Measurements from ENCODE around the gene ANKK1.

The ANKK1 gene

DNA sequence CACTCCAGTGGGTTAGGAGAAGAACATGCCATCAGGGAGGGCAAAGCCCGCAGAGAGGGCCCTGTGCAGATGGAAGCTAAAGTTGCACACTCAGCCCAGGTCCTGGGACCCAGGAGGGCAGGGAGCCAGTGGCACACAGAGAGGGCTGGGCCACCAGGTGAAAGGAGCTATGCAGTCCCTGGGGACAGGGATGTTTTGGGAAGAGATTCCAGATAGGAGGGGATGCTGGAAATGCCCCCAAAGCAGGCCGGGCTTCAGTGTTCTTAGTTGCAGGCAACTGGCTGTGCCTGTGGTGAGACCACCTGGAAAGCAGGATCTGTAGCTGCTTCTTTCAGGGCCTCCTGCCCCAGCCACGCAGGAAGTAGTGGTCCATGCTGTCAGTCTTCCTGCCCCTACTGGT, 19.6 kb downstream of the ANKK1 start:
- in situ Hi-C loops (cut with HindIII; ENCODE audit: low sequenced_read_pairs): no loop called here

DNA sequence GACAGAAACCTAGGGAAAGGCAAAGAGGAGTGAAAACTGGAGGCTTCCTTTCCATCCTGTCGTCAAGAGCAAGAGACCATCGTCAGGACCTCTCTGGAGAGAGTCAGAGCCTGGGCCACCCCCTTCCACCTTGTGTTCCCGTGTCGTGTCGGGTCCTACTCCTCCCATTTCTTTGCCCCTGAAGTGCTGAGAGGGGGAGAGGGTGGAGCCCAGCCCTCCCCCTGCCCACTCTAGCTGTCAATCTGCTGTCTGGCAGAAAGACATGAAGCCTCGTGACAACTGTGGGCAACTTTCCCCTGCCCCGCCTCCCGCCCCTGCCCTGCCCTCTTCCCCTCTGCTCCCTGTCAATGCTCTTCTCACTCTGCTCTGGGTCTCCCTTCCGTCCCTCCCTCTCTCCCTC, 20.6 kb downstream of the ANKK1 start:
- in situ Hi-C loops (cut with HindIII; ENCODE audit: low sequenced_read_pairs): no loop called here

DNA sequence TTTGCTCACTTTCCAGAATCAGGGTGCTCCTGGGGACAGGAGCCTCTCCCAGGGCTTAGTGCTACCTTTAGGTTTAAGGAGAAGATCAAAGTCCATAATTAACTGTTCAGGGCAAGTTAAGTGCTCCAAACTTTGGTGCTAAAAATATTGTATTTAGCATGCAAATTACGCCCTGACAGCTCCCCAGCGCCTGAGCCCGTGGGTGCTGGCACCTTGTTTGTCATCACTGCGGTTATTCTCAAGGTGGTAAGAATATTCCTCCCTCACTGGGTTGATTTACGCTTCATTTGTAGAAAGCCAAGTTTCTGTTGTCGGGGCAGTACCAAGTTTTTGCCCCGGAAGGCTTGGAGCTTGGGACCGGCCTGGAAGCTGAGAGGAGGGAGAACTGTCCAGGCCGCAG, 21.3 kb downstream of the ANKK1 start:
- in situ Hi-C loops (cut with HindIII; ENCODE audit: low sequenced_read_pairs): no loop called here

DNA sequence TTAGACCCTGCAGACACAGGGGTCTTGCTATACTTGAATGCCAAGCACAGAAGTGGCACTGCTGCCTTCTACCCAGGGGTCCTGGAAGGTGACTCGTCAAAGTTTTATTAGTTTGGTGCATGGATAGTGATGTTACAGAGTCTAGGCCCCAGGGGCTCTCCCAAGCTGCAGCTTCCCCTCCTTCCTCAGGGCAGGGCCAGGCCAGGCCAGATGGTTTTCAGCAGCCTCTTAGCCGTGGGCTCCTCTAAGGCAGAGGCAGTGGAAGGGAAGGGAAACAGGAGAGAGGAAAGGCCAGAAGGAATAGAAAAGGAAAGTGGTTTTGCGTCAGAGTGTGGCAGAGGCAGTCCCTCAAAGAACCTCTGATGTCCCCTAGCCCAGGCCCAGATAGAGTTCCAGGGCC, 21.9 kb downstream of the ANKK1 start:
- in situ Hi-C loops (cut with HindIII; ENCODE audit: low sequenced_read_pairs): no loop called here

DNA sequence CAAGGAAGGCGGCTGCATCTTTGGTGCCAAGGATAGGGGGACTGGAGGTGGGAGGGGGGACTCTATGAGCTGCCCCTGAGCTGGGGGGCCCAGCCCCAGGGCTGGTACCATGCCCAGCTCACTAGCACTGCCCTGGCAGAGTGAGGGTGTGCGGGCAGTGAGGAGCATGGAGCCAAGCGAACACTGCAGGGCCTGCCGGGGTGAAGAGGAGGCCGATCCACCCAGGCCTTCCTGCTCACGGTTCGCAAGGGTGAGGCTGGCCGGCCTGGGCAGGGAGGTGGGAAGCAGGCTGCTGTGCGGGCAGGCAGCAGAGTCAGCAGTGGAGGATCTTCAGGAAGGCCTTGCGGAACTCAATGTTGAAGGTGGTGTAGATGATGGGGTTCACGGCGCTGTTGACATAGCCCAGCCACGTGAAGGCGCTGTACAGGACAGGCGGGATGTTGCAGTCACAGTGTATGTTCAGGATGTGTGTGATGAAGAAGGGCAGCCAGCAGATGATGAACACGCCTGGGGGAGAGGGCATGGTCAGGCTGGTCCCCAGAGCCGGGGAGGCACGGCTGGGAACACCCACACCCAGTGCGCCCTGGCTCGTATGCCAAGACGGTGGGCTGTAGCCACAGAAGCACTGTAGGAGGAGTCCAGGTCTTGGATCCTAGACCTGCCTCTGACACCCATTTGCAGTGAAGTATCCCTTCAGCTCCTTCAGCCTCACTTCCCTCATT, 23.0 kb downstream of the ANKK1 start:
- in situ Hi-C loops (cut with HindIII; ENCODE audit: low sequenced_read_pairs): no loop called here

DNA sequence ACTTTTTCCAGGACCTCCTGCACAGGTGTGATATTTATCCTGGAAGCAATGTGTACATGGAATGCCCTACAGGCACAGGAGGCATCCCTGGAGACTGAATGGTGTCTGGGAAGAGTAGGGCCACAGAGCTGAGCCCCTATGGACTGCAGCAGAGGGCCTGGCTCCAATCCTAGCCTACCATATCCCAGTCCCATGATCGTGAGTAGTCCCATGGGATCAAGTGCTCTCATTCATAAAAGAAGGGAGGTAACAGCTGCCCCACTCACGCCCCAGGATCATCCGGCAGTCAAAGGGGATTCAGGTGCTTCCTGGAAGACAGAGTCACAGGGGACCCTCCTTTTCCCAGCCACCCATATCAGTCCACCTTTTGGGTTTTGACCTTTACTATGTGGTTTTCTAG, 24.0 kb downstream of the ANKK1 start:
- in situ Hi-C loops (cut with HindIII; ENCODE audit: low sequenced_read_pairs): no loop called here

DNA sequence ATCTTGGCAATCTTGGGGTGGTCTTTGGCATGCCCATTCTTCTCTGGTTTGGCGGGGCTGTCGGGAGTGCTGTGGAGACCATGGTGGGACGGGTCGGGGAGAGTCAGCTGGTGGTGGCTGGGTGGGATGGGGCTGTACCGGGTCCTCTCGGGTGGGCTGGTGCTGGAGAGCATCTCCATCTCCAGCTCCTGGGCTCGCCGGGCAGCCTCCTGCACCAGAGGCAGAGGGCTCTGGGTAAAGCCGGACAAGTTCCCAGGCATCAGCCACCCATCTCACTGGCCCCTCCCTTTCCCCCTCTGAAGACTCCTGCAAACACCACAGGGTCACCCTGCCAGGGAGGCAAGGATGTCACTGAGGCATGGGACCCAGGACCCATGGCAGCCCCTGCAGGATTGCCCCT, 25.1 kb downstream of the ANKK1 start:
- in situ Hi-C loops (cut with HindIII; ENCODE audit: low sequenced_read_pairs): no loop called here

DNA sequence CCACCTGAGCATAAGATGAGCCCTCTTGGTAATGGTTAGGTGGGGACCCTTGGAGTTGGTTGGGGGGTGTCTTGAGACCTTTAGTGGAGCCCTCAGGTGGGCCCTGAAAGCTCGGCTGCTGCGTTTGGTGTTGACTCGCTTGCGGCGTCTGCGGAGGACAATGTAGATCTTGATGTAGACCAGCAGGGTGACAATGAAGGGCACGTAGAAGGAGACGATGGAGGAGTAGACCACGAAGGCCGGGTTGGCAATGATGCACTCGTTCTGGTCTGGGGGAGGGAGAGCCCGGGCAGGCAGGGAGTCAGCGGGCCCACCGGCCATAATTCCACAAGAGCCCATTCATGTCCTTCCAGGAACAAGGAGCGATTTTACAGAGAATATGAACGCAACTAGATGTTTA, 27.8 kb downstream of the ANKK1 start:
- in situ Hi-C loops (cut with HindIII; ENCODE audit: low sequenced_read_pairs): loop anchor here (5.0 kb wide), 1 partner anchor 88 kb away; no protein-coding TSS in a partner anchor

DNA sequence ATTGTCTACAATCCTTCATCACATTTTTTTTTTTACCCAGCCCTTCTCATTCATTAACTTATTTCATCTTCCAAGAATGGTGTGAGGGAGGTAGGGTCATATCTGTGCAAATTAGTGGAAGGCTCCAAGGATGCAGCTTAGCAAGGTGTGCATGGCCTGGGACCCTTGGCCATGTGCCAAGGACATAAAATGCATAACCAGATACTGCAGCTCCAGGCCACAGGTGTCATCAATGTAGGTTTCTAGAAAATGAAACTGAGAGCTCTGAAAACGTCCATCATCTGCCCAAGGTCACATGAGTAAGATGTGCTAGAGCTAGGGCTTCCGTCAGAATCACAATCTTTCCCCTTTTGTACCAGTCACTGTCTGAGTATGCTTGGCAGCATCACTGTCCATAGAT, 29.8 kb downstream of the ANKK1 start:
- in situ Hi-C loops (cut with HindIII; ENCODE audit: low sequenced_read_pairs): loop anchor here (5.0 kb wide), 1 partner anchor 90 kb away; no protein-coding TSS in a partner anchor

DNA sequence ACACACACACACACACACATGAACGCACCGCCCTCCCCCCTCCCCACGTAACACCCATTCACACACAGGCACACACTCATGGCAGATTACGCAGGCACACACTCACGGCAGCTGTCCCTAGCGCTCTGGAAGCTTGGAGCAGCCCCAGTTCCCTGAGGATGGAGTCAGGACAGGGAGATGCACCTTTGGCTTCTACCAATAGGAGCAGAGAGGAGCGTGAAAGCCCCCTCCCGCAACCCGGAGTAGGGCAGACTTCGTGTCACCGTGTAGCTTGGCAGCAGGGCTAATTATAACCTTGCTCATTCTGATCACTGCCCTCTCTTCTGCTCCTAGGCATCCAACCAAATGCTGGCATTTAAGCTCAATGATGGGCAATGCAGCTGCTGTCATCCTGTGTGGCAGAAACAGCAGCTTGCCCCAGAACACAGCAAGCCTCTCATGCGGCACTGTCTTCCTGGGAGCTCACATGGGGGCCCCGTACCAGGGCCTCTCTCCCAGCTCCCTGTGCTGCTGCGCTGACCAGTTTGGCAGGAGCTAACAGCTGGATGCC, 31.9 kb downstream of the ANKK1 start:
- in situ Hi-C loops (cut with HindIII; ENCODE audit: low sequenced_read_pairs): loop anchor here (5.0 kb wide), 1 partner anchor 92 kb away; no protein-coding TSS in a partner anchor

DNA sequence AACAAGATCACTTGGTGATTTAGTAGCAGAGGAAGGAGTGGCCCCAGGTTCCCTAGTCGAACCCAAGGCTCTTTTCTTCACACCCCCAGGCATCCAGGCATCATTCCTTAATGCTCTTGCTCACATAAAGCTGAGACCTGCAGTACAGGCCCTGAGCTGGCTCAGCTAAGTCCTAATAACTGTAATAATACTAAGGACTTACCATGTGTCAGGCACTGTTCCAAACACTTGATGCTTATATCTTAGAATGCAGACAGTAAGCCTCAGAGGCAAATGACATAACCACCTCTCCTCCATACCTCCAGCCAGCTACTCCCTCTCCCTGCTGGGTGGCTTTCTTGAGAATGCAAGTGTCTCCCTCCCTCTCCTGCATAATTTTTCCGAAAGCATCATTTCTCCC, 33.2 kb downstream of the ANKK1 start:
- in situ Hi-C loops (cut with HindIII; ENCODE audit: low sequenced_read_pairs): no loop called here

DNA sequence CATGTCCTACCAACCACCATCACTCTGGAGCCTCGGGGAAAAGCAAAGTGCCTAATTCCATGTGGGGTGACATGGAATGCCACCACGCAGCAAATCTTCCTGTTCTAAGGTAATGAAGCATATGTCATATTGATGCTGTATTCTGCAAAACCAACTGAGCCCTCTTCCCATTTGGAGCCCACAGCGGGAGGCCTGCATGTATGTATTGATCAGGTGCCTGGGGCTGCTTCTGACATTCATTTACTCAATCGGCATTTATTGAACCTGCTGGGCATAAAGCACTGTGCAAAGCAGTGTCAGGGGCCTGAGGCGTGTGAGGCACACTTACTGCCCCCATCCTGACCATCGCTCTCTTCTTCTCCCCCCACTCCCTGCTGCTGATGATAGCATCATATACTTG, 39.1 kb downstream of the ANKK1 start:
- in situ Hi-C loops (cut with HindIII; ENCODE audit: low sequenced_read_pairs): no loop called here

DNA sequence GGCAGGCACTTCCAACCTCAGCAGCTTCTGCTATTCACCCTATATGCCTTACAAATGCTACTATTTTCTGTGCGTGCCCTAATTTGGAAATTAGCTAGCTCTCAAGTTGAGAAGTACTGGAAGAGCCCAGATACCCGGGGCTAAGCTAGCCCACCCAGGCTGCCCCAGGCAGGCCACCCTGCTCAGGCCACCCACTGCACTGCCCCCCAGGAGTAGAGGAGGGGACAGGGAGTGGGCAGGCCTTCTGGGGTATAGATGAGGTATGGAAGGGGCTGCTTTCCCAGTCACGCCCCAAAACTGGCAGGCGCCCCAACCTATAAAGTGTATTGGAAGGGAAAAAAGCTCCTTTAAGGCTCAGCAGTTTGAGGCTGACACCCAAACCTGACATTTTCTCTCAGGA, 44.2 kb downstream of the ANKK1 start:
- in situ Hi-C loops (cut with HindIII; ENCODE audit: low sequenced_read_pairs): loop anchor here (10.0 kb wide), 1 partner anchor 87 kb away; no protein-coding TSS in a partner anchor

DNA sequence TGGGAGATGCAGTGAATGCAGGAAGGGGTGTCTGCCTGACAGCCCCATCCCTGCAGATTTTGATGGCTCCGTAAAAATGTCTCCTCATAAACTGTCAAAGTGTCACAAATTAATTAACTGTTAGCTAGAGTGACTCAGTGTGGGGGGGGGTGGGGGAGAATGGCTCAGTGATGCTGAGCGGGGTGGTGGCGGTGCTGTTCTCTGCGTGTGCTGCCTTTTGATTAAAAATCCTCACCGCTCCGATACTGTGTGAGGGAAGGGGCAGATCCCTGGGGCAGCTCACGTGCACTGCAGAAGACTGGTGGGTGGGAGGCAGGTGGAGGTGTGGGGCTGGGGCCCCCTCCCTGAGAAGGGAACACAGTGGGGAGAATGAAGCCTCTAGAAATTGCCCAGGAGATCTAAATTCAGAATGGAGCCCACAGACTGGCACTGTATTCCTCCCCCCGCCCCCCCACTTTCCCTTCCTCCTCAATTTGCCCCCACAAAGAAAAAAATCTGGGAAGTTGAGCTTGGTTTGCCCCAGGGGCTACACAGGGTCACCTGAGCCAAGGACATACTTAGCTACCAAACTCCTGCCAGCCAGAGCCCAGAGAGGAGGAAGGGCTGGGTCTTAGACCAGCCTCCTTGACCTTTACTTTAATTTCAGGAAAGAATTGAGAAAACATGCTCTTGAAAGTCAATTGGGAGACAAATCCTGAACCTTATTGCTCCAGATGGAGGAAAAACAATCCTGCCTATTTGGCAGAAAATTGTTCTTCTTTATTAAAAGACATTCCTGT, 47.8 kb downstream of the ANKK1 start:
- in situ Hi-C loops (cut with HindIII; ENCODE audit: low sequenced_read_pairs): loop anchor here (10.0 kb wide), 1 partner anchor 91 kb away; no protein-coding TSS in a partner anchor

DNA sequence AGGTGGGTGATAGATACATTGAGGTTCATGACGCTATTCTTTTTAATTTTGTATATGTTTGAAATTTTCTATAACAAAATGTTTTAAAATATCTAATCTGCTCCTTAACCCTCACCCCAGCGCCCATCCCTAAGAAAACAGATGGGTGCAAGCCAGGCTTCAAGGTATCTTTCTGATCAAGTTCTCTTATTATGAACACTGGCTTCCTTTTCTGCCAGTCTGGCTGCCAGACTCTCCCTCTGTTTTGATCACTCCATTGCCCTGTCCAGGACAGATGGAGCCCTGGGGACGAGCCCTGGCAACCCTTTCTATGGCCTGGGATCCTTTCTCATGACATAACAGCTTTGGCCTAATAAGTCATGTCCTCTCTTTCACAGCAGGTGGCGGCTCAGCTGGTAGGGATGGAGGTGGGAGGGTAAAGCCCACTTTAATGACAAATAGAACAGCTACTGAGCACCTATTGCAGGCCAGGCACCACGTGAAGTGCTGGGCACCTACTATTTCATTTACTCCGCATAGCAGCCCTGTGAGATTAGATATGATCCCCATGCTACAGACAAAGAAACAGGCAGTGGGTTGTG, 49.2 kb downstream of the ANKK1 start:
- in situ Hi-C loops (cut with HindIII; ENCODE audit: low sequenced_read_pairs): loop anchor here (10.0 kb wide), 1 partner anchor 92 kb away; no protein-coding TSS in a partner anchor

DNA sequence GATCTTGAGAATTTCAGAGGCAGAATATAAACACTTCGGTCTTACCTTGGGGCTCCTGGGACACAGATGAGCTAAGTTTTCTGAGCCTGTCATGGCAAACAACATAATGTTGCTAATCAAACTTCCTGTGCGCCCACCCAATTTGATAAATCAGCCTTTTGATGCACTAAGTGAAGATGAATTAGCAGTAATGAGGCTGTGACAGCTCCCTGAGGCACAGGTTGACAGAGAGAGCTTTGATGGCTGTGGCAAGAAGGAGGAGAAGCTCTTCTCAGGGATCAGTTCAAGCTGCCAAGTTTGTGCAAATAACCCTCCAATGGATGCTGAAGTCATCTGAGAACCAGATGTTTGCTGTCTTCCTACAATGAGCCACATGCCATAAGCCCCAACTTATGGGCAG, 53.2 kb downstream of the ANKK1 start:
- in situ Hi-C loops (cut with HindIII; ENCODE audit: low sequenced_read_pairs): no loop called here

DNA sequence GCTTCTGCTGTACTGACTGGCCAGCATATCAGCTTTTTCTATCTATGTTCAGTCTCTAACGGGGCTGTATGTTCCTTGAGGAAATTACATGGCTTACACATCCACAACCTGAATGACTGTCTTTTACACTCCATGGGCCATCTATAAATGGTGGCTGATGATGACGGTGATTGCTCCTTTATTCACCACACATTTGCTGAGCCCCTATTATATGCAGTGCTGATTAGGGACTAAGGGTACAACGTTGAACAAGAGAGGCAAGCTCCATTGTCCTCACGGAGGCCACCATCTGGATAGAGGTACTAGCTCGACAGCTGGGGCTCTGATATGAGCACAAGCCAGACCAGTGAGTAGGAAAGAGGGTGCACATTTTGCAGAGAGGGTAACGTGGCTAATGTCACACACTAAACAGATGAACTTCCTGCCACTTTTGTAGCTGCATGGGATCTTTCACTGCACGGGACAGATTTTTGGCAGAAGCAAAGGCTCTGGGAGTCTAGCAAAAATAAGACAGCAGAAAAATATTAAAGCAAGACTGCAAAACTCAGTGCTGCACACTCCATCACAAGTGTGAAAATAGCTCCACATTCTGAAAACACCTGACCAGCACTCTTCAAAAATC, 57.0 kb downstream of the ANKK1 start:
- in situ Hi-C loops (cut with HindIII; ENCODE audit: low sequenced_read_pairs): no loop called here

DNA sequence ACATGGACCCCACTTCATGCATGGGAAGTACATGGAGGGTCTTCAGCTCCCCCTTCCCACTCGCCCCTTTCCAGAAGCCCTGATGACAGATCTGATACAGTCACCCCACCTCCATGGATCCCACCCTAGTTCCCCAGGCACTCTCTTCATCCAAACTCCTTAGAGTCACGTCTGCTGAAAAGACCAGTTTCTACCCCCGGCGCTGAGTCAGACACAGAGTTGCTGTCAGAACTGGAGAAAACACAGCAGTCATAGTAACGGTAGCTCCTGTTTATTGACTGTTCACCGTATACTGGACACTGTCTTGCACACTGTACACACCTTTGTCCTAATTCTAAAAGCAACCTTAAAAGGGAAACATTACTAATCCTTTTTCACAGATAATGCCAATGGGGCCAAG, 58.5 kb downstream of the ANKK1 start:
- in situ Hi-C loops (cut with HindIII; ENCODE audit: low sequenced_read_pairs): no loop called here

DNA sequence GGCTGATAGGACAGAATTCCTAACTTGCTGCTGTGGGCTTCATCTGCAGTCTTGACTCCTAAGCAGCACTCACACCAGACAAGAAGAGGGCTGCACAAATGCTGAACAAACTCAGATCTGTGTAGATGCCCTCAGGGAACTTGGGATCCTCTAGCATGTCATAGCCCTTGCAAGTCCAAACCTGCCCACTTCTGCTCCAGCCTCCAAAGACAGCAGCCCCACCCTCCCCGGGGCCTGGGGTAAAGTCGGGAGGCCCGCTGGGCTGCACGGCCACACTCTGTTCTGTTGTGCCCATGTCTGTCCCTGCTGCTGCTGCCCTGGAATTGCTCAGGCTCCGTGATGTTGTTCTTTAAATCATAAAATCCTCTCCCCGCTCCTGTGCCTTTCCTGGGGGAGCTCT, 59.4 kb downstream of the ANKK1 start:
- in situ Hi-C loops (cut with HindIII; ENCODE audit: low sequenced_read_pairs): no loop called here

DNA sequence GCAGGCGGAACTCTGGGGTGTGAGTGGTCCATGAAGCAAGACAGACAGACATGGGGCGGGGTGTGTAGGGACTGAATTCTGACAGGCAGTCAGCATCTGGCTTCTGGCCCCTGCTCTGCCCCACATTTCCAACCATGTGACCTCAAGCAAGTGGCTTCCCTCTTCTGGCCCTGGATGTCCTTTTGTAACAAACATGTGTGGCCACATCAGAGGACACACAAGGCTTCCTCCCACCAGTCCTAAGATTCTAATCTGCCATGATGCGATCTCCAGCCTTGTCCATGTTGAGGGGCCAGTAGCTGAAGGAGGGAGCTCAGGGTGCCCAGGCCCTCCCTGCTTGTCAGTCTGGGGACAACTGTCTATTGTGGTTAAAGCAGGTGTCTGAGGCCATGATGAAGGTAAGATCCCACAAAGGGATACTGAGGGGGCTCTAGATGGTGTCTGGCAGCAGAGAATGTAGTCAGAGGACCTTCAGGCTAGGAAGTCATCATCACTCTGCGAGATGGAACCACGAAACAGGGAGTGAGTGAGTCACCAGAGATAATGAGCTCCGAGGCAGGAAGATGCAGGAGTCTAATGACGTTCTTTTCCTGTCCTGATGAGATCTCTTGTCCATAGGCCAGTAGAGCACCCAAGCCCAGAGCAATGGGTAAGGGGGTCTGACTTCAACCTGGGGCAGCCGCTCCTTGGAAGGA, 60.2 kb downstream of the ANKK1 start:
- in situ Hi-C loops (cut with HindIII; ENCODE audit: low sequenced_read_pairs): no loop called here

DNA sequence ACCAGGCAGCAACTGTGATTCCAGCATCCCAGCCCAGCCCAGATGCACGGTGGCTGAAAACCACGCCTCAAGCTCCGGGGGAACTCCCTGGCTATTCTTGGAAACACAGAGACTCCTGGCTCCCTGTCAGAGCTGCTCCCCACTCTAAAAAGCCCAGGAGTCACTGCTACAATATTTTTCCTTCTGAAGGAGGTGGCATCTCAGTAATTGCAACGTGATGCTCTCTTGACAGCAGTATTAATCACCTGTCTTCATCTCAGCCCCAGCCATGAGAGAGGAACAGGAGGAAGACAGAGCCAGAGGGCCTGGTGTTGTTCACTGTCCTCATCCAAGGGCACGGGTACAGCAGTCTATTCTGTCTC, 60.7 kb downstream of the ANKK1 start:
- in situ Hi-C loops (cut with HindIII; ENCODE audit: low sequenced_read_pairs): no loop called here
